KMS-11 (cell line): ENCODE results near the gene RNPC3.

Source experiments
- H2AFZ ChIP-seq: fragments of 200-600 bp; sonication (generic); 2 replicates; pipeline ENCODE4 v1.6.1; 2016; ENCODE audit warnings: antibody characterized with exemption, mixed run types, low read depth
- H3K27ac ChIP-seq: fragments of 200-600 bp; sonication (generic); 2 replicates; pipeline ENCODE4 v1.6.1; 2016; ENCODE audit warnings: mild to moderate bottlenecking, mixed run types
- H3K27me3 ChIP-seq: fragments of 200-600 bp; sonication (generic); 2 replicates; pipeline ENCODE4 v1.6.1; 2017; ENCODE audit warnings: mild to moderate bottlenecking, low read depth, mixed run types, moderate library complexity; ENCODE audit not compliant: insufficient read depth
- H3K36me3 ChIP-seq: fragments of 200-600 bp; sonication (generic); 2 replicates; pipeline ENCODE4 v1.6.1; 2017; ENCODE audit warnings: mild to moderate bottlenecking, mixed run types; ENCODE audit not compliant: insufficient read depth
- H3K4me1 ChIP-seq: fragments of 200-600 bp; sonication (generic); 2 replicates; pipeline ENCODE4 v1.6.1; 2016; ENCODE audit warnings: mild to moderate bottlenecking, low read depth, mixed run types; ENCODE audit not compliant: poor library complexity, severe bottlenecking
- H3K4me2 ChIP-seq: fragments of 200-600 bp; sonication (generic); 2 replicates; pipeline ENCODE4 v1.7.0; 2016; ENCODE audit warnings: mild to moderate bottlenecking, mixed run types
- H3K4me3 ChIP-seq: fragments of 200-600 bp; sonication (generic); IDR thresholded peaks from 2 replicates; pipeline ENCODE4 v1.6.1; 2017; ENCODE audit warnings: low read depth, low read length, mixed read lengths; ENCODE audit not compliant: insufficient read depth
- H3K79me2 ChIP-seq: fragments of 200-600 bp; sonication (generic); 2 replicates; pipeline ENCODE4 v1.6.1; 2016; ENCODE audit warnings: low read depth, mixed run types; ENCODE audit not compliant: insufficient read depth
- H3K9ac ChIP-seq: fragments of 200-600 bp; sonication (generic); 2 replicates; pipeline ENCODE4 v1.6.1; 2016; ENCODE audit warnings: mild to moderate bottlenecking, mixed run types
- H4K20me1 ChIP-seq: fragments of 200-600 bp; sonication (generic); 2 replicates; pipeline ENCODE4 v1.6.1; 2016; ENCODE audit warnings: mild to moderate bottlenecking, mixed run types; ENCODE audit not compliant: insufficient read depth
- CTCF ChIP-seq: fragments of 200-600 bp; sonication (generic); conservative IDR thresholded peaks from 2 replicates; pipeline ENCODE4 v1.6.1; 2017; ENCODE audit warnings: low read depth, mild to moderate bottlenecking, antibody characterized with exemption, low read length, moderate library complexity, mixed read lengths

The RNPC3 gene

GRCh38 chr1:103525607-103526507, at the start of gene RNPC3:
TSS of gene RNPC3 (plus strand) at chr1:103525699. CDS start at chr1:103526071, 372 bp downstream.
- Histone ChIP-seq H3K36me3 (no peaks in the 10 kb centered on the region), H3K79me2 (peaks cover 19% of the 10 kb centered on the region), H3K27ac (peak within 1 kb of the TSS; percentile 83), H3K27me3 (no peaks in the 10 kb centered on the region), H3K4me2 (peak within 1 kb of the TSS; percentile 74), H3K4me3 (peak within 1 kb of the TSS; percentile 66), H2AFZ (peak within 1 kb of the TSS; percentile 69), H3K9ac (peak within 1 kb of the TSS; percentile 87), H4K20me1 (no peaks in the 10 kb centered on the region), H3K4me1 (peaks cover 10% of the 10 kb centered on the region)
- TF ChIP-seq CTCF, result no peak

GRCh38 chr1:103477101-103477500, 48.4 kb upstream of the RNPC3 start:
- H3K4me2 ChIP-seq, result no peak overlapping the region
- no peaks in the 10 kb centered on the region for H3K36me3 ChIP-seq
- no peaks in the 10 kb centered on the region for H3K27me3 ChIP-seq
- no peaks in the 10 kb centered on the region for H4K20me1 ChIP-seq
- H3K9ac ChIP-seq, result no peak overlapping the region
- TF ChIP-seq CTCF, result no peak
- H3K27ac ChIP-seq, result no peak overlapping the region
- H2AFZ ChIP-seq, result no peak overlapping the region
- H3K79me2 ChIP-seq, result no peaks in the 10 kb centered on the region
- no peak overlapping the region for H3K4me3 ChIP-seq
- H3K4me1 ChIP-seq, result no peaks in the 10 kb centered on the region

- Histone ChIP-seq H3K36me3 (no peaks in the 10 kb centered on the region), H3K4me2 (no peak overlapping the region), H3K79me2 (no peaks in the 10 kb centered on the region), H2AFZ (no peak overlapping the region), H3K27ac (no peak overlapping the region), H3K27me3 (no peaks in the 10 kb centered on the region), H3K4me3 (no peak overlapping the region), H3K9ac (no peak overlapping the region), H3K4me1 (no peaks in the 10 kb centered on the region), H4K20me1 (no peaks in the 10 kb centered on the region)
- TF ChIP-seq CTCF, result no peak
Observed at GRCh38 chr1:103489935-103490334, 35.6 kb upstream of the RNPC3 start.

GRCh38 chr1:103492003-103492625, 33.4 kb upstream of the RNPC3 start:
- Histone ChIP-seq H3K9ac (no peak overlapping the region), H3K79me2 (no peaks in the 10 kb centered on the region), H3K36me3 (no peaks in the 10 kb centered on the region), H3K4me3 (no peak overlapping the region), H3K4me2 (no peak overlapping the region), H3K27ac (no peak overlapping the region), H3K27me3 (no peaks in the 10 kb centered on the region), H3K4me1 (no peaks in the 10 kb centered on the region), H4K20me1 (no peaks in the 10 kb centered on the region), H2AFZ (no peak overlapping the region)
- TF ChIP-seq CTCF, result no peak
